Endothelial cell of umbilical vein (primary cell): ENCODE results near the gene IKZF1. TPM values are rescaled to one million over a fixed set of nuclear protein-coding genes. Genes with fewer than 3 reads are reported as not detected.

Experiments used
- BruUV-seq: library from RNA; stranded (reverse); fragments of 400-500 nt; replicated peaks from 2 replicates; lab custom pipeline; 2021; lab: Mats Ljungman, UMichigan
- CTCF ChIA-PET: fragments of 300-600, 350-600 bp; sonication (Branson Sonifier 250); formaldehyde crosslinking; loops from one replicate; lab custom pipeline; 2021; ENCODE audit warnings: antibody characterized with exemption, inconsistent platforms; lab: Charles Lee
- POLR2A ChIA-PET: fragments of 300-600, 350-600 bp; sonication (Branson Sonifier 250); formaldehyde crosslinking; loops from one replicate; lab custom pipeline; 2021; ENCODE audit warnings: antibody characterized with exemption, inconsistent platforms; lab: Charles Lee
- DNase-seq: peaks from one replicate; pipeline ENCODE4 v3.0.0-alpha.2; 2011; ENCODE audit warnings: low read depth, low spot score
- FAIRE-seq: peaks from 2 replicates; lab custom pipeline; 2011; peaks lifted over from hg19 to GRCh38; lab: Jason Lieb, UNC
- H2AFZ ChIP-seq: 2 replicates; pipeline ENCODE4 v1.6.0; 2012; ENCODE audit warnings: low read depth, low read length, control low read depth, inconsistent platforms
- H3K27ac ChIP-seq: 2 replicates; pipeline ENCODE4 v1.5.1; 2011; ENCODE audit warnings: low read depth, mild to moderate bottlenecking, control low read depth, low read length, moderate library complexity; ENCODE audit not compliant: insufficient read depth
- H3K27me3 ChIP-seq, 2 experiments: 2 replicates each; pipeline versions ENCODE4 v1.6.0 to v1.6.1; 2011; ENCODE audit warnings: low read length in 2 of 2, mixed read lengths in 1 of 2; ENCODE audit not compliant: control insufficient read depth in 2 of 2, insufficient read depth in 2 of 2
- H3K36me3 ChIP-seq, 2 experiments: 2 replicates in 1 of 2; 3 replicates in 1 of 2; pipeline ENCODE4 v1.5.1; 2011; ENCODE audit warnings: low read length in 2 of 2, mild to moderate bottlenecking in 1 of 2, moderate library complexity in 1 of 2; ENCODE audit not compliant: control insufficient read depth in 2 of 2, insufficient read depth in 2 of 2; ENCODE audit errors: extremely low read depth in 1 of 2
- H3K4me1 ChIP-seq: 3 replicates; pipeline ENCODE4 v1.5.1; 2011; ENCODE audit warnings: mild to moderate bottlenecking, low read length; ENCODE audit not compliant: control insufficient read depth, insufficient read depth; ENCODE audit errors: extremely low read depth
- H3K4me2 ChIP-seq: 2 replicates; pipeline ENCODE4 v1.6.1; 2011; ENCODE audit warnings: low read length, control low read depth, mixed read lengths; ENCODE audit not compliant: insufficient read depth
- H3K4me3 ChIP-seq, 3 experiments: fragments of 200-600 bp in 1 of 3; sonication (generic), shearing (Covaris generic) in 1 of 3; replicated peaks in 1 of 3; 2 replicates each; pipeline ENCODE4 v1.5.1; 2011 to 2016; ENCODE audit warnings: control low read depth in 3 of 3, low read length in 3 of 3, mild to moderate bottlenecking in 2 of 3, inconsistent platforms in 1 of 3, low read depth in 1 of 3, moderate library complexity in 1 of 3; ENCODE audit not compliant: insufficient read depth in 1 of 3
- H3K79me2 ChIP-seq: 2 replicates; pipeline ENCODE4 v1.6.0; 2012; ENCODE audit warnings: low read length, inconsistent platforms; ENCODE audit not compliant: control insufficient read depth, insufficient read depth
- H3K9ac ChIP-seq: replicated peaks from 2 replicates; pipeline ENCODE3; 2011; ENCODE audit warnings: low read length, control low read depth; ENCODE audit not compliant: insufficient read depth; ENCODE audit errors: extremely low read depth
- H3K9me1 ChIP-seq: replicated peaks from 3 replicates; pipeline ENCODE4 v1.6.0; 2011; ENCODE audit warnings: mild to moderate bottlenecking, low read length; ENCODE audit not compliant: control insufficient read depth, insufficient read depth; ENCODE audit errors: extremely low read depth
- H3K9me3 ChIP-seq: replicated peaks from 2 replicates; pipeline ENCODE4 v1.5.1; 2012; ENCODE audit warnings: low read length, inconsistent platforms; ENCODE audit not compliant: control insufficient read depth, insufficient read depth
- H4K20me1 ChIP-seq: replicated peaks from 2 replicates; pipeline ENCODE3; 2011; ENCODE audit warnings: mild to moderate bottlenecking, low read length; ENCODE audit not compliant: control insufficient read depth, insufficient read depth; ENCODE audit errors: extremely low read depth
- CTCF ChIP-seq, 2 donors: IDR thresholded peaks; 1 replicate in 1 of 2; 2 replicates in 1 of 2; pipeline ENCODE4 v1.5.1; 2011; ENCODE audit warnings: low read length in 2 of 2, mild to moderate bottlenecking in 2 of 2, moderate library complexity in 2 of 2, control low read depth in 1 of 2, inconsistent platforms in 1 of 2, low read depth in 1 of 2; ENCODE audit not compliant: insufficient read depth in 1 of 2; ENCODE audit errors: extremely low read depth in 1 of 2
- EZH2 ChIP-seq: IDR thresholded peaks from 2 replicates; pipeline ENCODE4 v1.6.1; 2012; ENCODE audit warnings: borderline replicate concordance, low read depth, mild to moderate bottlenecking, moderate library complexity, low read length, inconsistent platforms; ENCODE audit not compliant: severe bottlenecking
- MYC ChIP-seq: IDR thresholded peaks from one replicate; pipeline ENCODE4 v1.6.1; 2011; ENCODE audit warnings: mild to moderate bottlenecking, low read depth, low read length
- POLR2AphosphoS5 ChIP-seq: IDR thresholded peaks from 2 replicates; pipeline ENCODE4 v1.6.1; 2012; ENCODE audit warnings: low read depth, mild to moderate bottlenecking, control low read depth, low read length, moderate library complexity; ENCODE audit not compliant: insufficient read depth
- dilution Hi-C: fragments of 300-500 bp; cut with MboI; formaldehyde crosslinking; loops from one replicate; pipeline ENCODE4 v1.15.0; 2019; ENCODE audit warnings: low sequenced_read_pairs; ENCODE audit not compliant: extremely low pct_ligation_motif_present
- intact Hi-C: fragments of 100-400 bp; cut with micrococcal nuclease; formaldehyde crosslinking; loops from one replicate; pipeline ENCODE4 v1.10.0; 2022
- polyA plus RNA-seq, 4 experiments: library from polyadenylated mRNA; depleted of rRNA in 3 of 4; stranded (reverse) in 3 of 4; unstranded in 1 of 4; fragments of >200 nt; gene quantifications; 2 replicates each; pipeline versions ENCODE4 v1.2.1 to v1.2.3, GENCODE V29; 2011 to 2012; ENCODE audit warnings: missing spikeins in 1 of 4
- total RNA-seq: library from RNA; stranded (reverse); gene quantifications from 2 replicates; pipeline ENCODE4 v1.2.3, GENCODE V29; 2021
- TF ChIP-seq, protein P1 (sequence below): IDR thresholded peaks from 2 replicates; pipeline ENCODE4 v1.6.1; 2011; ENCODE audit not compliant: insufficient read depth, insufficient read length

The IKZF1 gene
- total and polyA plus RNA-seq, 2 donors (not counting 3 experiments of a cell fraction or from before 2014, with no cell fraction given) = 0.01 to 0.20 TPM

DNA sequence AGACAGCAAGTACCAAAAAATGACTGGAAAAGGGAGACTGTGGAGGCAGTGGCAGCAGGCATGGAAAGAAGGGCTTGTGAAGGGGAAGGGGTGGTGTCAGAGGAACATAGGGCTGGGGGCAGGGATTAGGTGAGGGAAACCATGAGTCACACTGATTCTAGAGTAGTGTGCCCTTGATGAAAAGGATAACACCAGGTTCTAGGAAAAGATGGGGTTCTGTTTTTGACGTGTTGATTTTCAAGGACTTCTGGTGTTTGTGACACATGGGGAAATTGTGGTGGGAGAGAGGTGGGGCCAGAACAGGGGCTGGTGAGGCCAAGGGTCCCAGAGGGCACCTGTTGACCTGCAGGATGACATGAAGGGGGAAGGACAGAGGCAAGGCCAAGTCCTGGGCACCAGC, 88.6 kb downstream of the IKZF1 start:
- TF ChIP-seq, protein P1, sequence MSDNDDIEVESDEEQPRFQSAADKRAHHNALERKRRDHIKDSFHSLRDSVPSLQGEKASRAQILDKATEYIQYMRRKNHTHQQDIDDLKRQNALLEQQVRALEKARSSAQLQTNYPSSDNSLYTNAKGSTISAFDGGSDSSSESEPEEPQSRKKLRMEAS = no peak
- TF ChIP-seq EZH2 = no peak
- TF ChIP-seq POLR2AphosphoS5 = no peak
- no peak for TF ChIP-seq CTCF (IDR thresholded peaks at IDR 0.05; ENCODE audit: extremely low read depth in 1 of 2, insufficient read depth in 1 of 2, low read depth in 1 of 2, low read length in 2 of 2)
- no peak for TF ChIP-seq MYC
- Histone ChIP-seq H3K36me3 (no peaks in the 10 kb centered on the region), H3K27ac (no peak overlapping the region), H3K27me3 (peaks cover 0 to 14% of the 10 kb centered on the region in 2 experiments), H3K9ac (no peak overlapping the region), H3K9me3 (no peaks in the 10 kb centered on the region), H3K4me3 (no peak overlapping the region), H3K9me1 (no peaks in the 10 kb centered on the region), H3K4me1 (no peaks in the 10 kb centered on the region), H2AFZ (no peak overlapping the region), H4K20me1 (no peaks in the 10 kb centered on the region), H3K4me2 (no peak overlapping the region), H3K79me2 (no peaks in the 10 kb centered on the region)
- ChIA-PET CTCF (no interaction called here), POLR2A (no interaction called here)
- intact Hi-C loops = no loop called here
- FAIRE-seq = no peak
- dilution Hi-C loops = no loop called here
- BruUV-seq = no TSS peak
- no peak for DNase-seq
